ENCODE measurements around the gene TPCN2. TPM values are rescaled to one million over a fixed set of nuclear protein-coding genes. Genes with fewer than 3 reads are reported as not detected.

The TPCN2 gene
- total and polyA plus RNA-seq, 12 donors = 3.4 to 19.2 (median 7.8) TPM

- TF ChIP-seq CTCF (IDR thresholded peaks at IDR 0.05) = no peak
- intact Hi-C loops (cut with DNase I) = no loop called here
- Histone ChIP-seq H3K27me3 (peaks cover 0 to 4% (median 0%) of the 10 kb centered on the region in 7 donors), H3K9me3 (no peaks in the 10 kb centered on the region), H3K4me1 (peaks cover 3 to 19% (median 6%) of the 10 kb centered on the region in 9 donors), H3K4me3 (no peak overlapping the region), H3K36me3 (peaks cover 0 to 9% (median 0%) of the 10 kb centered on the region in 9 donors), H3K27ac (no peak overlapping the region)
- DNase-seq (no peak), ATAC-seq (no peak)
- WGBS, 2 donors = 63 to 67% methylated on average over 16 of the region's 16 CpGs
Observed at GRCh38 chr11:69097263-69097662, 48.5 kb downstream of the TPCN2 start.

- Histone ChIP-seq H3K4me3 (no peak overlapping the region), H3K27ac (no peak overlapping the region), H3K36me3 (no peaks in the 10 kb centered on the region), H3K9me3 (no peaks in the 10 kb centered on the region), H3K27me3 (peaks cover 0 to 5% (median 0%) of the 10 kb centered on the region in 7 donors), H3K4me1 (peaks cover 3 to 16% (median 6%) of the 10 kb centered on the region in 9 donors)
- no peak for DNase-seq
- intact Hi-C loops (cut with DNase I) = no loop called here
- ATAC-seq = no peak
- no peak for TF ChIP-seq CTCF (IDR thresholded peaks at IDR 0.05)
- WGBS, 2 donors = 77% methylated on average over 17 of the region's 17 CpGs
Observed at GRCh38 chr11:69099180-69099579, 50.4 kb downstream of the TPCN2 start.

GRCh38 chr11:69100454-69101114 is 51.9 kb downstream of the TPCN2 start:
- 77 to 84% methylated on average over 13 of the region's 13 CpGs for WGBS, 2 donors
- peak in 2 of 8 donors; percentile 1 to 3 for ATAC-seq
- no peak for TF ChIP-seq CTCF (IDR thresholded peaks at IDR 0.05)
- H3K4me1 ChIP-seq = peaks cover 3 to 13% (median 9%) of the 10 kb centered on the region in 9 donors
- H3K27me3 ChIP-seq = peaks cover 0 to 5% (median 0%) of the 10 kb centered on the region in 7 donors
- no peaks in the 10 kb centered on the region for H3K36me3 ChIP-seq
- H3K9me3 ChIP-seq = no peaks in the 10 kb centered on the region
- intact Hi-C loops (cut with DNase I) = loop anchor here (1.0 to 10.0 kb wide), 9 partner anchors 344 to 572 kb away; partner anchors contain the start of gene CCND1 (in 2 of the 10)
- no peak for DNase-seq
- H3K4me3 ChIP-seq = no peak overlapping the region
- H3K27ac ChIP-seq = no peak overlapping the region

GRCh38 chr11:69101115-69101791 is 52.5 kb downstream of the TPCN2 start:
- peaks cover 0 to 5% (median 0%) of the 10 kb centered on the region in 7 donors for H3K27me3 ChIP-seq
- peak in 8 of 9 donors; percentile 97 to 100 (median 99) for TF ChIP-seq CTCF (IDR thresholded peaks at IDR 0.05)
- H3K4me3 ChIP-seq = no peak overlapping the region
- H3K36me3 ChIP-seq = no peaks in the 10 kb centered on the region
- H3K4me1 ChIP-seq = peaks cover 3 to 20% (median 15%) of the 10 kb centered on the region in 9 donors
- no peaks in the 10 kb centered on the region for H3K9me3 ChIP-seq
- DNase-seq = peak; percentile 64 to 78
- no peak overlapping the region for H3K27ac ChIP-seq
- intact Hi-C loops (cut with DNase I) = loop anchor here (1.0 to 10.0 kb wide), 9 partner anchors 344 to 571 kb away; partner anchors contain the start of gene CCND1 (in 2 of the 10)
- peak; percentile 80 to 89 (median 83) for ATAC-seq
- 26 to 29% methylated on average over 14 of the region's 14 CpGs for WGBS, 2 donors

Data from heart right ventricle (tissue), 16 donors.